A549 (cell line): Measurements from ENCODE around the gene ESPNL. TPM values are rescaled to one million over a fixed set of nuclear protein-coding genes. Genes with fewer than 3 reads are reported as not detected.

Experiments used
- ATAC-seq, 2 experiments: fragments of 200-7000 bp in 1 of 2; fragments of >200 bp in 1 of 2; cut with Nextera tagmentation in 1 of 2; cut with Tn5 transposase in 1 of 2; 3 replicates each; pipeline versions ENCODE4 v1.8.0 to v1.9.1; 2018 to 2020; ENCODE audit warnings: mild to moderate bottlenecking in 1 of 2, moderate library complexity in 1 of 2
- CTCF ChIA-PET: fragments of 300-600 bp; sonication (Branson Sonifier 250); formaldehyde crosslinking; extraction: SDS; loops from one replicate; lab custom pipeline; 2021; ENCODE audit warnings: antibody characterized with exemption, inconsistent platforms; lab: Yijun Ruan, JAX
- POLR2A ChIA-PET: fragments of 350-600 bp; formaldehyde crosslinking; extraction: SDS; loops from one replicate; lab custom pipeline; 2021; ENCODE audit warnings: antibody characterized with exemption, inconsistent platforms; lab: Yijun Ruan, JAX
- DNase-seq, 2 experiments: peaks; one replicate each; pipeline versions ENCODE4 v3.0.0 to v3.0.0-alpha.2; 2011 to 2016; ENCODE audit warnings: low read depth in 1 of 2, low spot score in 1 of 2
- FAIRE-seq: peaks from 2 replicates; lab custom pipeline; 2011; peaks lifted over from hg19 to GRCh38; lab: Jason Lieb, UNC
- H3K27ac ChIP-seq, 2 experiments: fragments of >200 bp; sonication (Bioruptor Twin); formaldehyde crosslinking; 3 replicates each; pipeline ENCODE4 v1.5.1; 2016 to 2017
- H3K4me1 ChIP-seq: fragments of >200 bp; sonication (Bioruptor Twin); formaldehyde crosslinking; 3 replicates; pipeline ENCODE4 v1.6.1; 2016
- H3K4me2 ChIP-seq: fragments of >200 bp; sonication (Bioruptor Twin); formaldehyde crosslinking; 3 replicates; pipeline ENCODE4 v1.6.1; 2016
- H3K4me3 ChIP-seq: fragments of >200 bp; sonication (Bioruptor Twin); formaldehyde crosslinking; 3 replicates; pipeline ENCODE4 v1.5.1; 2016
- H3K9me3 ChIP-seq: fragments of >200 bp; sonication (Bioruptor Twin); formaldehyde crosslinking; 3 replicates; pipeline ENCODE4 v1.6.1; 2016
- CBX8 ChIP-seq: fragments of 200-600 bp; sonication (generic); IDR thresholded peaks from 2 replicates; pipeline ENCODE4 v1.6.1; 2016
- CEBPB ChIP-seq, 2 experiments: fragments of >200 bp in 1 of 2; sonication (Bioruptor Twin) in 1 of 2; formaldehyde crosslinking in 1 of 2; IDR thresholded peaks; 2 replicates each; pipeline ENCODE4 v1.6.1; 2012 to 2016
- GATA3 ChIP-seq: IDR thresholded peaks from 2 replicates; pipeline ENCODE4 v1.6.1; 2012; ENCODE audit warnings: borderline replicate concordance
- HDAC2 ChIP-seq: fragments of 200-600 bp; sonication (generic); IDR thresholded peaks from 2 replicates; pipeline ENCODE4 v1.6.1; 2016
- HEYL ChIP-seq: fragments of 250-450 bp; sonication (Bioruptor Pico); IDR thresholded peaks from 2 replicates; pipeline ENCODE4 v1.8.0; 2021; ENCODE audit warnings: mild to moderate bottlenecking, moderate library complexity
- JUN ChIP-seq, 2 experiments: fragments of >200 bp; sonication (Bioruptor Twin); formaldehyde crosslinking; IDR thresholded peaks; 2 replicates in 1 of 2; 3 replicates in 1 of 2; pipeline ENCODE4 v1.6.1; 2016 to 2017
- KDM5A ChIP-seq: fragments of 200-600 bp; sonication (generic); IDR thresholded peaks from 2 replicates; pipeline ENCODE4 v1.6.1; 2016; ENCODE audit warnings: antibody characterized with exemption, mild to moderate bottlenecking
- MAFK ChIP-seq: fragments of 450-650 bp; IDR thresholded peaks from 2 replicates; pipeline ENCODE4 v1.6.1; 2014; ENCODE audit not compliant: partially characterized antibody
- RCOR1 ChIP-seq: fragments of 150-350 bp; IDR thresholded peaks from 2 replicates; pipeline ENCODE4 v1.6.1; 2014; ENCODE audit warnings: antibody characterized with exemption, low read length, low read depth
- RFX5 ChIP-seq: fragments of 450-650 bp; IDR thresholded peaks from 2 replicates; pipeline ENCODE4 v1.7.1; 2014; ENCODE audit warnings: antibody characterized with exemption, mild to moderate bottlenecking, moderate library complexity
- SREBF2 ChIP-seq: fragments of 450-650 bp; IDR thresholded peaks from 2 replicates; pipeline ENCODE4 v1.6.1; 2014; ENCODE audit warnings: mild to moderate bottlenecking, moderate library complexity
- WGBS: methylation state at CpG from one replicate; pipeline ENCODE4 v1.1.6; 2017; ENCODE audit errors: missing lambda C conversion rate; 5-methylcytosine and 5-hydroxymethylcytosine counted together
- polyA plus RNA-seq, 4 experiments: library from polyadenylated mRNA; depleted of rRNA in 3 of 4; stranded (reverse); fragments of >200 nt; fragmentation: RNase III in 1 of 4; extraction: RNeasy Plus Mini Kit Qiagen cat#74134 plus additional on column Dnase treatment in 1 of 4; gene quantifications; 2 replicates in 3 of 4; 3 replicates in 1 of 4; pipeline ENCODE4 v1.2.3, GENCODE V29; 2011 to 2017
- TF ChIP-seq, protein P1 (sequence below): fragments of >200 bp; sonication (Bioruptor Twin); formaldehyde crosslinking; IDR thresholded peaks from 3 replicates; pipeline ENCODE4 v1.5.1; 2016
- TF ChIP-seq, protein P2 (sequence below): IDR thresholded peaks from 2 replicates; pipeline ENCODE4 v1.6.1; 2012
- TF ChIP-seq, protein P3 (sequence below): fragments of 150-350 bp; IDR thresholded peaks from 2 replicates; pipeline ENCODE4 v1.6.1; 2014; ENCODE audit warnings: low read depth, mild to moderate bottlenecking, low read length
- TF ChIP-seq, protein P4 (sequence below): fragments of 250-450 bp; sonication (Bioruptor Pico); IDR thresholded peaks from 2 replicates; pipeline ENCODE4 v1.5.0; 2020; ENCODE audit warnings: low read depth, mild to moderate bottlenecking, moderate library complexity
- TF ChIP-seq, protein P5 (sequence below): fragments of 200-600 bp; sonication (generic); IDR thresholded peaks from 2 replicates; pipeline ENCODE4 v1.6.1; 2016; ENCODE audit warnings: antibody characterized with exemption, mild to moderate bottlenecking, moderate library complexity
- TF ChIP-seq, protein P6 (sequence below): IDR thresholded peaks from 2 replicates; pipeline ENCODE4 v1.6.1; 2012; ENCODE audit warnings: low read depth, borderline replicate concordance

ESPNL gene
- polyA plus RNA-seq, 2 of the 4 experiments (the other 2 are of a cell fraction), result 0.04 to 0.22 TPM

DNA sequence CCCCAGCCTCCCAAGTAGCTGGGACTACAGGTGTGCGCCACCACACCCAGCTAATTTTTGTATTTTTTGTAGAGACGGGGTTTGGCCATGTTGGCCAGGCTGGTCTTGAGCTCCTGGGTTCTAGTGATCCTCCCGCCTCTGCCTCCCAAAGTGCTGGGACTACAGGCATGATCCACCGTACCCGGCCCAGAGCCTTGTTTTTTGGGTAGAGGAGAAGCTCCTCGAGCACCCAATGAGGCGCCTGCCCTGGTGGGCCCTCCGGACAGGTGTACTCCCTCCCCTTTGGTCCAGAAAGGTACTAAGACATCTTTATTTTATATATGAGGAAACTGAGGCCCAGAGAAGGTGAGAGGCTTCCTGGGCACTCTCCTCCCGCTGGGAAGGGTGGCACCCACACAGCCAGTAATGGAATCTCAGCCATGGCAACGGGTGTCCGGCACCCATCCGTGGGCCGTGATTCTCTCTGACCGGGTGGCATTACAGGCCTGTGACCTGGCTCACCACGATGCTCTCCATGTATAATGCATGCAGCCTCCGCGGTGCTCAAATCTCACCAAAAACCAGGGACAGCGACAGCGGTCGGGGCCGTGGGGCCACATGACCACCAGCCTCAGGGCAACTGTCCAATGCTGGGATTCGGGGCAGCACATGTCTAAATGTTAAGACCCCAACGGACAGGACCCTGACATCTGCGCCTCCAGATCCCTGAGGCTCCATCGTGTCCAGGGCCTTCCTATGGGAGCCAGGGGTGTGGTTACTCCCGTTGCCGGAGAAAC, 21.6 kb downstream of the ESPNL start:
- Histone ChIP-seq H3K4me2 (no peak overlapping the region), H3K9me3 (no peaks in the 10 kb centered on the region), H3K4me1 (no peaks in the 10 kb centered on the region), H3K27ac (no peak overlapping the region), H3K4me3 (no peak overlapping the region)
- DNase-seq, result no peak
- no peak for FAIRE-seq
- TF ChIP-seq SREBF2 (no peak), RCOR1 (no peak), MAFK (no peak), CEBPB (IDR thresholded peaks at IDR 0.05) (no peak), JUN (IDR thresholded peaks at IDR 0.05) (no peak), RFX5 (no peak), HDAC2 (no peak), GATA3 (no peak), CBX8 (no peak), HEYL (CRISPR knock-in tag) (no peak), KDM5A (no peak)
- TF ChIP-seq, protein P1, sequence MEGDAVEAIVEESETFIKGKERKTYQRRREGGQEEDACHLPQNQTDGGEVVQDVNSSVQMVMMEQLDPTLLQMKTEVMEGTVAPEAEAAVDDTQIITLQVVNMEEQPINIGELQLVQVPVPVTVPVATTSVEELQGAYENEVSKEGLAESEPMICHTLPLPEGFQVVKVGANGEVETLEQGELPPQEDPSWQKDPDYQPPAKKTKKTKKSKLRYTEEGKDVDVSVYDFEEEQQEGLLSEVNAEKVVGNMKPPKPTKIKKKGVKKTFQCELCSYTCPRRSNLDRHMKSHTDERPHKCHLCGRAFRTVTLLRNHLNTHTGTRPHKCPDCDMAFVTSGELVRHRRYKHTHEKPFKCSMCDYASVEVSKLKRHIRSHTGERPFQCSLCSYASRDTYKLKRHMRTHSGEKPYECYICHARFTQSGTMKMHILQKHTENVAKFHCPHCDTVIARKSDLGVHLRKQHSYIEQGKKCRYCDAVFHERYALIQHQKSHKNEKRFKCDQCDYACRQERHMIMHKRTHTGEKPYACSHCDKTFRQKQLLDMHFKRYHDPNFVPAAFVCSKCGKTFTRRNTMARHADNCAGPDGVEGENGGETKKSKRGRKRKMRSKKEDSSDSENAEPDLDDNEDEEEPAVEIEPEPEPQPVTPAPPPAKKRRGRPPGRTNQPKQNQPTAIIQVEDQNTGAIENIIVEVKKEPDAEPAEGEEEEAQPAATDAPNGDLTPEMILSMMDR, result no peak
- TF ChIP-seq, protein P2, sequence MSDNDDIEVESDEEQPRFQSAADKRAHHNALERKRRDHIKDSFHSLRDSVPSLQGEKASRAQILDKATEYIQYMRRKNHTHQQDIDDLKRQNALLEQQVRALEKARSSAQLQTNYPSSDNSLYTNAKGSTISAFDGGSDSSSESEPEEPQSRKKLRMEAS, result no peak
- TF ChIP-seq, protein P3, sequence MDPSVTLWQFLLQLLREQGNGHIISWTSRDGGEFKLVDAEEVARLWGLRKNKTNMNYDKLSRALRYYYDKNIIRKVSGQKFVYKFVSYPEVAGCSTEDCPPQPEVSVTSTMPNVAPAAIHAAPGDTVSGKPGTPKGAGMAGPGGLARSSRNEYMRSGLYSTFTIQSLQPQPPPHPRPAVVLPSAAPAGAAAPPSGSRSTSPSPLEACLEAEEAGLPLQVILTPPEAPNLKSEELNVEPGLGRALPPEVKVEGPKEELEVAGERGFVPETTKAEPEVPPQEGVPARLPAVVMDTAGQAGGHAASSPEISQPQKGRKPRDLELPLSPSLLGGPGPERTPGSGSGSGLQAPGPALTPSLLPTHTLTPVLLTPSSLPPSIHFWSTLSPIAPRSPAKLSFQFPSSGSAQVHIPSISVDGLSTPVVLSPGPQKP, result no peak
- TF ChIP-seq, protein P4, sequence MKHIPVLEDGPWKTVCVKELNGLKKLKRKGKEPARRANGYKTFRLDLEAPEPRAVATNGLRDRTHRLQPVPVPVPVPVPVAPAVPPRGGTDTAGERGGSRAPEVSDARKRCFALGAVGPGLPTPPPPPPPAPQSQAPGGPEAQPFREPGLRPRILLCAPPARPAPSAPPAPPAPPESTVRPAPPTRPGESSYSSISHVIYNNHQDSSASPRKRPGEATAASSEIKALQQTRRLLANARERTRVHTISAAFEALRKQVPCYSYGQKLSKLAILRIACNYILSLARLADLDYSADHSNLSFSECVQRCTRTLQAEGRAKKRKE (CRISPR knock-in tag), result no peak
- TF ChIP-seq, protein P5, sequence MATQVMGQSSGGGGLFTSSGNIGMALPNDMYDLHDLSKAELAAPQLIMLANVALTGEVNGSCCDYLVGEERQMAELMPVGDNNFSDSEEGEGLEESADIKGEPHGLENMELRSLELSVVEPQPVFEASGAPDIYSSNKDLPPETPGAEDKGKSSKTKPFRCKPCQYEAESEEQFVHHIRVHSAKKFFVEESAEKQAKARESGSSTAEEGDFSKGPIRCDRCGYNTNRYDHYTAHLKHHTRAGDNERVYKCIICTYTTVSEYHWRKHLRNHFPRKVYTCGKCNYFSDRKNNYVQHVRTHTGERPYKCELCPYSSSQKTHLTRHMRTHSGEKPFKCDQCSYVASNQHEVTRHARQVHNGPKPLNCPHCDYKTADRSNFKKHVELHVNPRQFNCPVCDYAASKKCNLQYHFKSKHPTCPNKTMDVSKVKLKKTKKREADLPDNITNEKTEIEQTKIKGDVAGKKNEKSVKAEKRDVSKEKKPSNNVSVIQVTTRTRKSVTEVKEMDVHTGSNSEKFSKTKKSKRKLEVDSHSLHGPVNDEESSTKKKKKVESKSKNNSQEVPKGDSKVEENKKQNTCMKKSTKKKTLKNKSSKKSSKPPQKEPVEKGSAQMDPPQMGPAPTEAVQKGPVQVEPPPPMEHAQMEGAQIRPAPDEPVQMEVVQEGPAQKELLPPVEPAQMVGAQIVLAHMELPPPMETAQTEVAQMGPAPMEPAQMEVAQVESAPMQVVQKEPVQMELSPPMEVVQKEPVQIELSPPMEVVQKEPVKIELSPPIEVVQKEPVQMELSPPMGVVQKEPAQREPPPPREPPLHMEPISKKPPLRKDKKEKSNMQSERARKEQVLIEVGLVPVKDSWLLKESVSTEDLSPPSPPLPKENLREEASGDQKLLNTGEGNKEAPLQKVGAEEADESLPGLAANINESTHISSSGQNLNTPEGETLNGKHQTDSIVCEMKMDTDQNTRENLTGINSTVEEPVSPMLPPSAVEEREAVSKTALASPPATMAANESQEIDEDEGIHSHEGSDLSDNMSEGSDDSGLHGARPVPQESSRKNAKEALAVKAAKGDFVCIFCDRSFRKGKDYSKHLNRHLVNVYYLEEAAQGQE, result no peak
- TF ChIP-seq, protein P6, sequence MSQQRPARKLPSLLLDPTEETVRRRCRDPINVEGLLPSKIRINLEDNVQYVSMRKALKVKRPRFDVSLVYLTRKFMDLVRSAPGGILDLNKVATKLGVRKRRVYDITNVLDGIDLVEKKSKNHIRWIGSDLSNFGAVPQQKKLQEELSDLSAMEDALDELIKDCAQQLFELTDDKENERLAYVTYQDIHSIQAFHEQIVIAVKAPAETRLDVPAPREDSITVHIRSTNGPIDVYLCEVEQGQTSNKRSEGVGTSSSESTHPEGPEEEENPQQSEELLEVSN, result no peak
- CTCF ChIA-PET, result no interaction called here
- 71% methylated on average over 21 of the region's 27 CpGs for WGBS
- POLR2A ChIA-PET, result no interaction called here
- ATAC-seq, result no peak
